ENCODE data around the gene CPLX1. TPM values are rescaled to one million over a fixed set of nuclear protein-coding genes. Genes with fewer than 3 reads are reported as not detected.

The CPLX1 gene
- total RNA-seq, 1 experiment from 2014 or later, result not detected

DNA sequence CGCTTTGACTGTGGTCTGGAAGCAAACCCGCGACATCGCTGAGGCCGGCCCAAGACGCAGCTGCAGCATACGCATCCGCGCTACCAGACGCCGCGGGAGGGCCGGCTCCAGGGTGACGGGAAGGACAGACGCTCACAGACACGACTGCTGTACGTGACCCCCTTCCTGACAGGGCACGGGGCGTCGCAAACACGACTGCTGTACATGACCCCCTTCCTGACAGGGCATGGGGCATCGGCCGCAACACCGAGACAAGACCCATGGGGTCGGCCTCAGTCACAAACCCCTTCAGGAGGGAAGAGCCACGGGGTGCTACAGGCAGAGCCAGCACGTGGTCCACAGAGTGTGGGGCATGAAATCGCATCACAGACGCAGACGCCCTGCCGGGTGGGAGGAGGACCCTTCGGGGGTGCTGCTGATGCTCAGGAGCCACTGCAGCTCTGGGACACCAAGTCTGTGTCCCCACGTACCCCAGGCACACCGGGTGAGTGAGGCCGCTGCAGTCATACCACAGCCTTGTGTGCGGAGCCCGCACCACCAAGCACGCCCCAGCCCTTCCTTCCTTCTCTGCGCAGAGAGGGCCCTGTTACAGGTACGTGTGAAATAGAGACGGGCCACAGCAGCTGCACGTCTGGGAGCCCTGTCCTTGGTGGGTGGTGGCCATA lies 38.7 kb upstream of the CPLX1 start:
- Histone ChIP-seq H3K27ac (no peak overlapping the region), H3K36me3 (no peaks in the 10 kb centered on the region; the same call in 1 of the 2 replicates), H3K9me3 (replicated peaks) (no peaks in the 10 kb centered on the region), H3K4me3 (no peak overlapping the region), H3K27me3 (replicated peaks) (no peaks in the 10 kb centered on the region), H3K4me1 (replicated peaks) (no peaks in the 10 kb centered on the region)
- no peak for DNase-seq (ENCODE audit: low read depth in 1 of 2, low spot score in 2 of 2)

DNA sequence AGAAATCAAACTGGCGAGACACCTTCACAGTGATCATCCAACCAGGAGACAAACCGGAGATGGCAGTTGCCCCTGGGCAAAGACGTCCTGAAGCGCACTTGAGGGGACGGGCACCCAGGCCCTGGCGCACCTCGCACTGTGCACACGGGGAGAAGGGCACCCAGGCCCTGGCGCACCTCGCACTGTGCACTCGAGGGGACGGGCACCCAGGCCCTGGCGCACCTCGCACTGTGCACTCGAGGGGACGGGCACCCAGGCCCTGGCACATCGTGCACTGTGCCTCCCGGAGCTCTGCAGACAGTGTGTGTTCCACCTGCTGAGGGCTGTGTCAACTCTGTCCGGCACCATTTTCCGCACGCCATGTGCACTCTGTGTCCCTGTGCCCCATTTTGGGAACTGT lies 34.6 kb upstream of the CPLX1 start:
- no peak for DNase-seq (ENCODE audit: low read depth in 1 of 2, low spot score in 2 of 2)
- Histone ChIP-seq H3K9me3 (replicated peaks) (no peaks in the 10 kb centered on the region), H3K36me3 (no peaks in the 10 kb centered on the region), H3K27ac (no peak overlapping the region), H3K27me3 (replicated peaks) (no peaks in the 10 kb centered on the region), H3K4me3 (no peak overlapping the region), H3K4me1 (replicated peaks) (no peaks in the 10 kb centered on the region)

GRCh38 chr4:859496-859895 lies 33.6 kb upstream of the CPLX1 start:
- Histone ChIP-seq H3K27me3 (replicated peaks) (no peaks in the 10 kb centered on the region), H3K36me3 (no peaks in the 10 kb centered on the region), H3K9me3 (replicated peaks) (no peaks in the 10 kb centered on the region), H3K4me3 (no peak overlapping the region), H3K27ac (no peak overlapping the region), H3K4me1 (replicated peaks) (no peaks in the 10 kb centered on the region)
- DNase-seq (ENCODE audit: low read depth in 1 of 2, low spot score in 2 of 2), result no peak

DNA sequence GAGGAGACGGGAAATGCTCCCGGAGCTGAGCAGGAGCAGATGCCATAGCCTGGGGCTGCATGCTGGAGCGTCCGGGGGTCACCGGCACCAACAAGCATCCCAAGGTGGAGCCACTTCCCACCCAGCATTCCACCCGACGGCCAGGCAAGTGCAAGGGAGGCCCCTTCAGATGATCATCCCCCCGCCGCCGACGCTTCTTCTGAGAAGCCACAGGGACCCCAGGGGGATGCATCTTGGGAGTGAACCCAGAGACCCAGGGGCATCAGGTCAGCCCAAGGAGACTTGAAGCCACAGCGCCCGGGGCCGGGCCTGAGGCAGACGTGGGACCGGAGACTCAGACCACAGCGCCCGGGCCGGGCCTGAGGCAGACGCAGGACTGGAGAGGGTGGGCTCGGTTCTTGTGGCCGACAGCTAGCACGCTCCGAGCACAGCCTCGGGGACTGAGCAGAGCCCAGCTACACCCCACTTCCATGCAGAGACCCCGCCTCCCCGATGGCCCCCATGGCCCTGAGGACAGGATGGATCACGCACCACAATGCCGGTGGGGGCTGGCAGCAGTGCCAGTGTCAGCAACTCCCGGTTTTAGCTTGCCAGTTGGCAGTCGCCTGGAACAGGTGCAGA lies 33.0 kb upstream of the CPLX1 start:
- no peaks in the 10 kb centered on the region for H3K27me3 ChIP-seq (replicated peaks)
- no peaks in the 10 kb centered on the region for H3K36me3 ChIP-seq
- DNase-seq (ENCODE audit: low read depth in 1 of 2, low spot score in 2 of 2), result no peak
- no peak overlapping the region for H3K4me3 ChIP-seq
- no peaks in the 10 kb centered on the region for H3K4me1 ChIP-seq (replicated peaks)
- H3K27ac ChIP-seq, result no peak overlapping the region
- H3K9me3 ChIP-seq (replicated peaks), result no peaks in the 10 kb centered on the region

DNA sequence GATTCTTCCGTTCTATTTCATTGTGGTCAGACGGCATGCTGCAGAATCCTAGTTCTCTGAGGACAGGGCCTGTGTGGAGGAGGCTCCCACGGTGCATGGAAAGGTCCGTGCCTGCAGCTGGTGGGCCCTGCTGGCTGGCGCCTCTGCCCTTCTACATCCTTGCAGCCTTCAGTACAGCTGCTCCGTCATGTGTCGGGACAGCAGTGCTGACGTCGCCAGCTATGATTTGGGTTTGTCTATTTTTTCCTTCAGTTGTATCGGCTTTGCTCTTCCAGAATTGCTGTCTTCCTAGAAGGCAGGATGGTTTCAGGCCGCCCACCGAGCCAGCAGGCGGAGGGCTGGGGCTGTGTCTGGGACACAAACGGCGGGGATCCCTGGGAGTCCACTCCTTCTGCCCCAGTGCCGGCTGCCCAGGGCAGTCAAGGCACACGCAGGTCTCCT lies 32.1 kb upstream of the CPLX1 start:
- no peaks in the 10 kb centered on the region for H3K36me3 ChIP-seq
- no peaks in the 10 kb centered on the region for H3K4me1 ChIP-seq (replicated peaks)

GRCh38 chr4:857461-857860 lies 31.5 kb upstream of the CPLX1 start:
- no peak overlapping the region for H3K4me3 ChIP-seq
- H3K27me3 ChIP-seq (replicated peaks), result no peaks in the 10 kb centered on the region
- no peak for DNase-seq (ENCODE audit: low read depth in 1 of 2, low spot score in 2 of 2)
- H3K27ac ChIP-seq, result no peak overlapping the region
- no peaks in the 10 kb centered on the region for H3K36me3 ChIP-seq
- no peaks in the 10 kb centered on the region for H3K9me3 ChIP-seq (replicated peaks)
- H3K4me1 ChIP-seq (replicated peaks), result no peaks in the 10 kb centered on the region

More for the DNA sequence above, 32.1 kb upstream of the CPLX1 start:
- H3K4me3 ChIP-seq, result no peak overlapping the region
- no peaks in the 10 kb centered on the region for H3K27me3 ChIP-seq (replicated peaks)
- H3K27ac ChIP-seq, result no peak overlapping the region
- H3K9me3 ChIP-seq (replicated peaks), result no peaks in the 10 kb centered on the region
- DNase-seq (ENCODE audit: low read depth in 1 of 2, low spot score in 2 of 2), result no peak

DNA sequence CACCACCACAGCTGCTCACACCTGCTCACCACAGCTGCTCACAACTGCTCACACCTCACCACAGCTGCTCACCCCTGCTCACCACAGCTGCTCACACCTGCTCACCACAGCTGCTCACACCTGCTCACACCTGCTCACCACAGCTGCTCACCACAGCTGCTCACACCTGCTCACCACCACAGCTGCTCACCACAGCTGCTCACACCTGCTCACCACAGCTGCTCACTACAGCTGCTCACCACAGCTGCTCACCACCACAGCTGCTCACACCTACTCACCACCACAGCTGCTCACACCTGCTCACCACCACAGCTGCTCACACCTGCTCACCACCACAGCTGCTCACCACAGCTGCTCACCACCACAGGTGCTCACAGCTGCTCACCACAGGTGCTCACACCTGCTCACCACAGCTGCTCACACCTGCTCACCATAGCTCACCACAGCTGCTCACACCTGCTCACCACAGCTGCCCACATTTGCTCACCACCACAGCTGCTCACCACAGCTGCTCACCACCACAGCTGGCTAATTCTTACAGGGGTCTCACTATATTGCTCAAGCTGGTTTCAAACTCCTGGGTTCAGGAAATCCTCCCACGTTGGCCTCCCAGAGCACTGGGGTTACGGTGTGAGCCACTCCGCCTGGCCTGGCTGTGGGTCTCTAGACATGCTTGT lies 30.4 kb upstream of the CPLX1 start:
- Histone ChIP-seq H3K27ac (no peak overlapping the region), H3K36me3 (no peaks in the 10 kb centered on the region), H3K4me1 (replicated peaks) (no peaks in the 10 kb centered on the region), H3K9me3 (replicated peaks) (no peaks in the 10 kb centered on the region), H3K4me3 (no peak overlapping the region), H3K27me3 (replicated peaks) (no peaks in the 10 kb centered on the region)
- DNase-seq (ENCODE audit: low read depth in 1 of 2, low spot score in 2 of 2), result no peak

DNA sequence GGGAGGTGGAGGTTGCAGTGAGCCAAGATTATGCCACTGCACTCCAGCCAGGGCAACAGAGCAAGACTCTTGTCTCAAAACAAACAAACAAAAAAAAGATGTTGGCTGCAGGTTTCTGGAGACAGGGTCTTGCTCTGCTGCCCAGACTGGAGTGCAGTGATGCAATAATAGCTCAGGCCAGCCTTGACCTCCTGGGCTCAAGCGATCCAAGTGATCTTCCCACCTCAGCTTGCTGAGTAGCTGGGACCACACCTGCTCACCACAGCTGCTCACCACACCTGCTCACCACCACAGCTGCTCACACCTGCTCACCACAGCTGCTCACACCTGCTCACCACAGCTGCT lies 29.9 kb upstream of the CPLX1 start:
- H3K9me3 ChIP-seq (replicated peaks), result no peaks in the 10 kb centered on the region
- no peaks in the 10 kb centered on the region for H3K36me3 ChIP-seq
- H3K4me1 ChIP-seq (replicated peaks), result no peaks in the 10 kb centered on the region
- no peak overlapping the region for H3K4me3 ChIP-seq
- no peak overlapping the region for H3K27ac ChIP-seq
- no peaks in the 10 kb centered on the region for H3K27me3 ChIP-seq (replicated peaks)
- no peak for DNase-seq (ENCODE audit: low read depth in 1 of 2, low spot score in 2 of 2)

DNA sequence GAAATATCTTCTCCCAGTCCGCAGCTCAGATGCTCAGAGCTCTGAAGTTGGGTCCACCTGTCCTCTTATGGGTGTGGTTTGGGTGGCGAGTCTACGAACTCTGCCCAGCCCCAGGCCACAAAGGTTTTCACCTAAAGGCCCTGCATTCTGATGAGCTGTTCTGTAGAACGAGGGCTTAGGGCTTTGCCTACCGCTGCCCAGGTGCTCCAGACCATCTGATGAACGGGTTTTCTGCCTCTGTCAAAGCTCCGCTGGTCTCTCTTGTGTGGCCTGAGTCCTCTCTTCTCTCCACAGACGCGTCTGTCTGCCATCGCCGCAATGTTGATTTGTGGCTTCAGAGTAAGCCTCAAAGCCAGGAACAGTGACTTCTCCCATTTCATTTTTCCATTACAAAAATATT lies 28.4 kb upstream of the CPLX1 start:
- no peaks in the 10 kb centered on the region for H3K36me3 ChIP-seq
- H3K4me3 ChIP-seq, result no peak overlapping the region
- H3K27ac ChIP-seq, result no peak overlapping the region
- no peaks in the 10 kb centered on the region for H3K27me3 ChIP-seq (replicated peaks)
- no peaks in the 10 kb centered on the region for H3K4me1 ChIP-seq (replicated peaks)
- DNase-seq (ENCODE audit: low read depth in 1 of 2, low spot score in 2 of 2), result no peak
- no peaks in the 10 kb centered on the region for H3K9me3 ChIP-seq (replicated peaks)

- no peaks in the 10 kb centered on the region for H3K9me3 ChIP-seq (replicated peaks)
- H3K36me3 ChIP-seq, result no peaks in the 10 kb centered on the region
- H3K4me3 ChIP-seq, result no peak overlapping the region
- H3K27me3 ChIP-seq (replicated peaks), result no peaks in the 10 kb centered on the region
- H3K27ac ChIP-seq, result no peak overlapping the region
- no peak for DNase-seq (ENCODE audit: low read depth in 1 of 2, low spot score in 2 of 2)
- no peaks in the 10 kb centered on the region for H3K4me1 ChIP-seq (replicated peaks)
Measured at GRCh38 chr4:853416-853781, 27.5 kb upstream of the CPLX1 start.

DNA sequence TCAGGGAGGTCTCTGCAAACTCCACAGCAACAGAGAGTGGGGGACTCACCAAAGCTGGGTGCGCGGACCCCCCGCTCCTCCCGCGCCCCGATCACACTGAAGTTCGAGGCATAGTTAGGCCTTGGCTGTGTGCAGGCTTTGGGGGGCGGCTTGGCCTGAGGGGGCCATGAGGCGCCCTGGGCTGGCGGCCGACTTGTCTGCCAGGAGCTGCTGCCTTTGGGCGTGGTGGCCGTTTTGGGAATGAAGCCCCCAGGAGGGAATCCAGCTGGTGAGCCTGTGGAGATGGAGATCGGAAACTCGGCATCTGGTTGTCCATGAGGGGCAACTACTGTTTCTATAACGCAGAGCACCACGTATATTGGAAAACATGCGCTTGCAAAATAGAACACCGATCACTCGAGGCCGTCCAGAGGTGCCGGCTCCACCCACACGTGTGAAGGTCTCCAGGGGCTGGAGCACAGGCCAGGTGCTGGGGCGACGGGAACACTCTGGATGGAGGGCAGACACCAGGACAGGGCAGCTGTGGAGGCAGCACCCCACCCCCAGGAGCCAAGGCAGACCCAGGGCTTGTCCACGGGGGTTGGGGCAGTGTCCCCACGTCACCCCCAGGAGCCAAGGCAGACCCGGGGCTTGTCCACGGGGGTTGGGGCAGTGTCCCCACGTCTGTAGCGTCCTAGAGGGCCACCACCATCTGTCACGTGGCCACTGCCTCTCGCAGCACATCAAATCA lies 25.9 kb upstream of the CPLX1 start:
- H3K27me3 ChIP-seq (replicated peaks), result no peaks in the 10 kb centered on the region

GRCh38 chr4:850323-850945 lies 24.5 kb upstream of the CPLX1 start:
- no peaks in the 10 kb centered on the region for H3K4me1 ChIP-seq (replicated peaks)
- H3K27ac ChIP-seq, result no peak overlapping the region
- no peaks in the 10 kb centered on the region for H3K27me3 ChIP-seq (replicated peaks)
- no peaks in the 10 kb centered on the region for H3K9me3 ChIP-seq (replicated peaks)
- no peaks in the 10 kb centered on the region for H3K36me3 ChIP-seq
- H3K4me3 ChIP-seq, result no peak overlapping the region
- DNase-seq (ENCODE audit: low read depth in 1 of 2, low spot score in 2 of 2), result no peak

More for the DNA sequence above, 25.9 kb upstream of the CPLX1 start:
- Histone ChIP-seq H3K27ac (no peak overlapping the region), H3K4me3 (no peak overlapping the region), H3K4me1 (replicated peaks) (no peaks in the 10 kb centered on the region), H3K9me3 (replicated peaks) (no peaks in the 10 kb centered on the region), H3K36me3 (no peaks in the 10 kb centered on the region)
- no peak for DNase-seq (ENCODE audit: low read depth in 1 of 2, low spot score in 2 of 2)

DNA sequence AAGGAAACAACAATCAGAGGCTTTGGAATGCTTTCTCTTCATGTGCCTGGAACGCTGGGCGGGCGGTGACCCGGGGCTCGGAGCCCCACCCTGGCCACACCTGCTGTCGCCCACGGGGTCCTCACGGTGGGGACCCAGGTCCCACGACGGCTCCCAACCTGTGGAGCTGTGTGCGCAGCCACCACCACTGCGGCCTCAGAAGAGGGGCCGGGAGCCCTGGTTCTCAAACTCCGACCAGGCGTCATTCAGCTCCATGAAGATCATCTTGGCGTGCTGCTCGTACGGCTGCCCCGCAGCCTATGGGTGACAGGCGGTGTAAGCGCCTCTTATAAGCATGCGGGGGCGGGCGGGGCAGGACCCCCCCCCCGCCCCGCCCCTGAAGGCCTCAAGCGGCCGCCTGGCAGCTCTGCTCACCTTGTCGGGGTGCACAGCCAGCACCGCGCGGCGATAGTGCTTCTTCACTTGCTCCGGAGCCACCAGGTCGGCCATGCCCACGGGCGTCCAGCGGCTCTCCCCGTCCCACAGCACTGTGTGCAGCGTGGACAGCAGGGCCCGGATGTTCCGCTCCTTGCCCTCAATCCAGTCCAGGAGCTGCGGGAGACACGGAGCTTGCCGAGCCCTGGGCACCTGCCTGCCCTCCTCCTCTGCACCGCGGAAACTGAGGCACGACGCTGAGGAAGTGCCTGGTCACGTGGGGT lies 23.7 kb upstream of the CPLX1 start:
- no peaks in the 10 kb centered on the region for H3K4me1 ChIP-seq (replicated peaks)
- no peaks in the 10 kb centered on the region for H3K36me3 ChIP-seq
- H3K4me3 ChIP-seq, result no peak overlapping the region
- no peak for DNase-seq (ENCODE audit: low read depth in 1 of 2, low spot score in 2 of 2)
- no peaks in the 10 kb centered on the region for H3K27me3 ChIP-seq (replicated peaks)
- H3K27ac ChIP-seq, result no peak overlapping the region
- no peaks in the 10 kb centered on the region for H3K9me3 ChIP-seq (replicated peaks)
